HFFc6 (cell line): Measurements from ENCODE around the gene CD28. TPM values are rescaled to one million over a fixed set of nuclear protein-coding genes. Genes with fewer than 3 reads are reported as not detected.
"Not testable (repeated sequence)": the region's sequence is repeated elsewhere in the genome, so short reads cannot be mapped to it uniquely, and the experiment has no call there.

Experiments
- DNase-seq: peaks from one replicate; pipeline ENCODE4 v3.0.0-alpha.2; 2018
- H3K27ac Mint-ChIP-seq: 2 replicates; pipeline ENCODE4 v1.8.0; 2020; ENCODE audit warnings: mild to moderate bottlenecking, mixed read lengths
- H3K27me3 Mint-ChIP-seq: 2 replicates; pipeline ENCODE4 v1.8.0; 2021; ENCODE audit warnings: mild to moderate bottlenecking, moderate library complexity, mixed read lengths; ENCODE audit not compliant: insufficient read depth
- H3K36me3 Mint-ChIP-seq: 2 replicates; pipeline ENCODE4 v1.8.0; 2021; ENCODE audit warnings: low read depth, mixed read lengths
- H3K4me1 Mint-ChIP-seq: 2 replicates; pipeline ENCODE4 v1.8.0; 2020; ENCODE audit warnings: low read depth, mixed read lengths
- H3K4me3 Mint-ChIP-seq: 2 replicates; pipeline ENCODE4 v1.8.0; 2020; ENCODE audit warnings: mild to moderate bottlenecking, moderate library complexity, mixed read lengths
- H3K9me3 Mint-ChIP-seq: 2 replicates; pipeline ENCODE4 v1.8.0; 2020; ENCODE audit warnings: mild to moderate bottlenecking, mixed read lengths
- CTCF ChIP-seq: fragments of 200-600 bp; sonication (generic); IDR thresholded peaks from 2 replicates; pipeline ENCODE4 v1.5.0; 2021; ENCODE audit warnings: antibody characterized with exemption, mild to moderate bottlenecking
- total RNA-seq, 6 experiments: library from RNA; stranded (reverse); fragmentation: NEBNext Ultra II Directional; extraction: Animal tissue kit (Norgen Biotek cat#: 25700); gene quantifications; 2 replicates in 1 of 6; 3 replicates in 5 of 6; pipeline ENCODE4 v1.2.3, GENCODE V29; 2021

The CD28 gene
- total RNA-seq, 6 experiments from 2014 or later = not detected

- peaks cover 11% of the 10 kb centered on the region for H3K36me3 Mint-ChIP-seq
- no peak overlapping the region for H3K27ac Mint-ChIP-seq
- no peaks in the 10 kb centered on the region; the same call in 1 of the 2 replicates for H3K9me3 Mint-ChIP-seq
- TF ChIP-seq CTCF = no peak
- H3K4me1 Mint-ChIP-seq = peaks cover 51% of the 10 kb centered on the region
- H3K27me3 Mint-ChIP-seq = no peaks in the 10 kb centered on the region; the same call in 1 of the 2 replicates
- no peak overlapping the region for H3K4me3 Mint-ChIP-seq
- no peak for DNase-seq
Measured at GRCh38 chr2:203780231-203780630, 73.8 kb downstream of the CD28 start.

GRCh38 chr2:203781151-203781550, 74.7 kb downstream of the CD28 start:
- no peak overlapping the region for H3K4me3 Mint-ChIP-seq
- TF ChIP-seq CTCF = no peak
- H3K27me3 Mint-ChIP-seq = no peaks in the 10 kb centered on the region; the same call in 1 of the 2 replicates
- H3K9me3 Mint-ChIP-seq = no peaks in the 10 kb centered on the region; the same call in 1 of the 2 replicates
- peak overlapping the region; percentile 87; the same call in 1 of the 2 replicates for H3K27ac Mint-ChIP-seq
- DNase-seq = no peak
- peaks cover 11% of the 10 kb centered on the region for H3K36me3 Mint-ChIP-seq
- peaks cover 44% of the 10 kb centered on the region for H3K4me1 Mint-ChIP-seq

- Mint-ChIP-seq H3K27ac (peak overlapping the region; percentile 87), H3K27me3 (no peaks in the 10 kb centered on the region; the same call in 1 of the 2 replicates), H3K36me3 (peaks cover 11% of the 10 kb centered on the region), H3K4me1 (peaks cover 54% of the 10 kb centered on the region), H3K4me3 (peak overlapping the region; percentile 66), H3K9me3 (no peaks in the 10 kb centered on the region; the same call in 1 of the 2 replicates)
- peak; percentile 97 for DNase-seq
- peak; percentile 90 for TF ChIP-seq CTCF
Measured at GRCh38 chr2:203782262-203782976, 76.0 kb downstream of the CD28 start.

GRCh38 chr2:203783496-203784203, 77.2 kb downstream of the CD28 start:
- no peak for TF ChIP-seq CTCF
- no peaks in the 10 kb centered on the region; the same call in 1 of the 2 replicates for H3K27me3 Mint-ChIP-seq
- peak overlapping the region; percentile 66 for H3K4me3 Mint-ChIP-seq
- H3K27ac Mint-ChIP-seq = peak overlapping the region; percentile 87
- H3K36me3 Mint-ChIP-seq = peaks cover 11% of the 10 kb centered on the region
- DNase-seq = peak; percentile 94
- H3K9me3 Mint-ChIP-seq = no peaks in the 10 kb centered on the region; the same call in 1 of the 2 replicates
- peaks cover 64% of the 10 kb centered on the region for H3K4me1 Mint-ChIP-seq

GRCh38 chr2:203784710-203785270, 78.4 kb downstream of the CD28 start:
- H3K36me3 Mint-ChIP-seq, H3K9me3 Mint-ChIP-seq, DNase-seq, H3K27me3 Mint-ChIP-seq: not testable (repeated sequence)
- H3K4me1 Mint-ChIP-seq = peaks cover 65% of the 10 kb centered on the region
- peak overlapping the region; percentile 53 for H3K27ac Mint-ChIP-seq
- peak overlapping the region; percentile 38; the same call in 1 of the 2 replicates for H3K4me3 Mint-ChIP-seq

GRCh38 chr2:203785391-203786110, 79.1 kb downstream of the CD28 start:
- H3K27ac Mint-ChIP-seq = not testable (repeated sequence)

More at GRCh38 chr2:203785391-203786110, 79.1 kb downstream of the CD28 start:
- H3K9me3 Mint-ChIP-seq, H3K36me3 Mint-ChIP-seq, H3K4me3 Mint-ChIP-seq, H3K27me3 Mint-ChIP-seq, DNase-seq: not testable (repeated sequence)
- H3K4me1 Mint-ChIP-seq = peaks cover 70% of the 10 kb centered on the region
